ENCODE data around the gene ZNF622. TPM values are rescaled to one million over a fixed set of nuclear protein-coding genes. Genes with fewer than 3 reads are reported as not detected.
"Not testable (repeated sequence)": the region's sequence is repeated elsewhere in the genome, so short reads cannot be mapped to it uniquely, and the experiment has no call there.

The ZNF622 gene
- total RNA-seq, 1 donor from 2014 or later: 40.0 TPM

- Mint-ChIP-seq H3K4me1 (ENCODE audit: low read depth, unreplicated experiment) (no peaks in the 10 kb centered on the region), H3K4me3 (ENCODE audit: unreplicated experiment) (no peak overlapping the region), H3K27me3 (ENCODE audit: unreplicated experiment) (no peaks in the 10 kb centered on the region), H3K36me3 (ENCODE audit: unreplicated experiment) (no peaks in the 10 kb centered on the region), H3K9me3 (ENCODE audit: unreplicated experiment) (no peaks in the 10 kb centered on the region), H3K27ac (ENCODE audit: unreplicated experiment) (no peak overlapping the region)
- TF ChIP-seq CTCF (IDR thresholded peaks at IDR 0.05; ENCODE audit: partially characterized antibody, unreplicated experiment): no peak
- DNase-seq: no peak
Measured at GRCh38 chr5:16482891-16483290, 17.3 kb upstream of the ZNF622 start.

- Mint-ChIP-seq H3K4me1 (ENCODE audit: low read depth, unreplicated experiment) (no peaks in the 10 kb centered on the region), H3K9me3 (ENCODE audit: unreplicated experiment) (no peaks in the 10 kb centered on the region), H3K27me3 (ENCODE audit: unreplicated experiment) (no peaks in the 10 kb centered on the region), H3K27ac (ENCODE audit: unreplicated experiment) (no peak overlapping the region), H3K36me3 (ENCODE audit: unreplicated experiment) (no peaks in the 10 kb centered on the region), H3K4me3 (ENCODE audit: unreplicated experiment) (no peak overlapping the region)
- DNase-seq: no peak
- no peak for TF ChIP-seq CTCF (IDR thresholded peaks at IDR 0.05; ENCODE audit: partially characterized antibody, unreplicated experiment)
Measured at GRCh38 chr5:16480821-16481538, 15.4 kb upstream of the ZNF622 start.

DNA sequence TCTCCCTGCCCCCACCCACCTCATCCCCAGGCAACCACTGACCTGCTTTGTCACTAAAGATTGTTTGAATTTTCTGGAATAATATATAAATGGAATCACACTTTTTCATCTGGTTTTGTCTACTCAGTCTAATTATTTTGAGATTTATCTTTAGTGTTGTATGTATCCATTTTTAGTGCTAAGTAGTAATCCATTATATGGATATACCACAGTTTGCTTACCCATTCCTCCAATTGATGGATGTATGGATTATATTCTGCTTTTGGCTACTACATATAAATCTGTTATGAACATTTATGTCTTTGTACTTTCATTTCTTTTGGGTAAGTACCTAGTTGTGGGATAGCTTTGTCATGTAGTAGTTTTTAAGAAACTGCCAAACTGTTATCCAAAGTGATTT is 14.5 kb upstream of the ZNF622 start:
- no peaks in the 10 kb centered on the region for H3K36me3 Mint-ChIP-seq (ENCODE audit: unreplicated experiment)
- H3K27ac Mint-ChIP-seq (ENCODE audit: unreplicated experiment): no peak overlapping the region
- no peak overlapping the region for H3K4me3 Mint-ChIP-seq (ENCODE audit: unreplicated experiment)
- TF ChIP-seq CTCF (IDR thresholded peaks at IDR 0.05; ENCODE audit: partially characterized antibody, unreplicated experiment): no peak
- no peaks in the 10 kb centered on the region for H3K4me1 Mint-ChIP-seq (ENCODE audit: low read depth, unreplicated experiment)
- DNase-seq: no peak
- H3K27me3 Mint-ChIP-seq (ENCODE audit: unreplicated experiment): no peaks in the 10 kb centered on the region
- no peaks in the 10 kb centered on the region for H3K9me3 Mint-ChIP-seq (ENCODE audit: unreplicated experiment)

GRCh38 chr5:16477541-16477940 is 11.9 kb upstream of the ZNF622 start:
- H3K4me1 Mint-ChIP-seq (ENCODE audit: low read depth, unreplicated experiment): no peaks in the 10 kb centered on the region
- no peaks in the 10 kb centered on the region for H3K27me3 Mint-ChIP-seq (ENCODE audit: unreplicated experiment)
- H3K36me3 Mint-ChIP-seq (ENCODE audit: unreplicated experiment): no peaks in the 10 kb centered on the region
- no peak overlapping the region for H3K4me3 Mint-ChIP-seq (ENCODE audit: unreplicated experiment)
- no peak overlapping the region for H3K27ac Mint-ChIP-seq (ENCODE audit: unreplicated experiment)
- DNase-seq: no peak
- no peaks in the 10 kb centered on the region for H3K9me3 Mint-ChIP-seq (ENCODE audit: unreplicated experiment)
- no peak for TF ChIP-seq CTCF (IDR thresholded peaks at IDR 0.05; ENCODE audit: partially characterized antibody, unreplicated experiment)

- H3K9me3 Mint-ChIP-seq (ENCODE audit: unreplicated experiment); H3K4me3 Mint-ChIP-seq (ENCODE audit: unreplicated experiment); H3K27me3 Mint-ChIP-seq (ENCODE audit: unreplicated experiment); H3K27ac Mint-ChIP-seq (ENCODE audit: unreplicated experiment); H3K4me1 Mint-ChIP-seq (ENCODE audit: low read depth, unreplicated experiment); H3K36me3 Mint-ChIP-seq (ENCODE audit: unreplicated experiment); DNase-seq: not testable (repeated sequence)
Measured at GRCh38 chr5:16476417-16476816, 10.8 kb upstream of the ZNF622 start.
